ENCODE data around the gene CD47.

GRCh38 chr3:108102420-108103039 lies 11.7 kb upstream of the CD47 start:
- TF ChIP-seq, protein P1, sequence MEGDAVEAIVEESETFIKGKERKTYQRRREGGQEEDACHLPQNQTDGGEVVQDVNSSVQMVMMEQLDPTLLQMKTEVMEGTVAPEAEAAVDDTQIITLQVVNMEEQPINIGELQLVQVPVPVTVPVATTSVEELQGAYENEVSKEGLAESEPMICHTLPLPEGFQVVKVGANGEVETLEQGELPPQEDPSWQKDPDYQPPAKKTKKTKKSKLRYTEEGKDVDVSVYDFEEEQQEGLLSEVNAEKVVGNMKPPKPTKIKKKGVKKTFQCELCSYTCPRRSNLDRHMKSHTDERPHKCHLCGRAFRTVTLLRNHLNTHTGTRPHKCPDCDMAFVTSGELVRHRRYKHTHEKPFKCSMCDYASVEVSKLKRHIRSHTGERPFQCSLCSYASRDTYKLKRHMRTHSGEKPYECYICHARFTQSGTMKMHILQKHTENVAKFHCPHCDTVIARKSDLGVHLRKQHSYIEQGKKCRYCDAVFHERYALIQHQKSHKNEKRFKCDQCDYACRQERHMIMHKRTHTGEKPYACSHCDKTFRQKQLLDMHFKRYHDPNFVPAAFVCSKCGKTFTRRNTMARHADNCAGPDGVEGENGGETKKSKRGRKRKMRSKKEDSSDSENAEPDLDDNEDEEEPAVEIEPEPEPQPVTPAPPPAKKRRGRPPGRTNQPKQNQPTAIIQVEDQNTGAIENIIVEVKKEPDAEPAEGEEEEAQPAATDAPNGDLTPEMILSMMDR (conservative IDR thresholded peaks at IDR 0.05), result no peak
- no peak for TF ChIP-seq EZH2 (IDR thresholded peaks at IDR 0.05; ENCODE audit: low read depth)
